ENCODE measurements around the gene SCUBE3. TPM values are rescaled to one million over a fixed set of nuclear protein-coding genes. Genes with fewer than 3 reads are reported as not detected.

SCUBE3 gene
- total and polyA plus RNA-seq, 2 experiments from 2014 or later = 78.2 to 78.7 TPM

- peak in 1 of 2 donors; percentile 72 for DNase-seq (ENCODE audit: low read depth in 1 of 2, low spot score in 1 of 2)
- no peak for TF ChIP-seq CTCF (IDR thresholded peaks at IDR 0.05; ENCODE audit: low read depth, low read length)
- Histone ChIP-seq H3K4me1 (ENCODE audit: low read depth) (peaks cover 15% of the 10 kb centered on the region), H3K27ac (peak overlapping the region; percentile 14), H3K4me3 (no peak overlapping the region), H3K9me3 (ENCODE audit: low read depth) (no peaks in the 10 kb centered on the region), H3K36me3 (peaks cover 27% of the 10 kb centered on the region), H3K27me3 (no peaks in the 10 kb centered on the region)
Observed at GRCh38 chr6:35280903-35281302, 67.1 kb downstream of the SCUBE3 start.

- Histone ChIP-seq H3K4me3 (no peak overlapping the region), H3K27ac (no peak overlapping the region), H3K36me3 (peaks cover 42% of the 10 kb centered on the region), H3K27me3 (no peaks in the 10 kb centered on the region), H3K9me3 (ENCODE audit: low read depth) (no peaks in the 10 kb centered on the region), H3K4me1 (ENCODE audit: low read depth) (peaks cover 15% of the 10 kb centered on the region)
- no peak for DNase-seq (ENCODE audit: low read depth in 1 of 2, low spot score in 1 of 2)
- TF ChIP-seq CTCF (IDR thresholded peaks at IDR 0.05; ENCODE audit: low read depth, low read length) = no peak
Observed at GRCh38 chr6:35282472-35282871, 68.7 kb downstream of the SCUBE3 start.

GRCh38 chr6:35283361-35283760, 69.6 kb downstream of the SCUBE3 start:
- no peak for DNase-seq (ENCODE audit: low read depth in 1 of 2, low spot score in 1 of 2)
- H3K27me3 ChIP-seq = no peaks in the 10 kb centered on the region
- H3K27ac ChIP-seq = no peak overlapping the region
- TF ChIP-seq CTCF (IDR thresholded peaks at IDR 0.05; ENCODE audit: low read depth, low read length) = no peak
- H3K9me3 ChIP-seq (ENCODE audit: low read depth) = no peaks in the 10 kb centered on the region
- H3K4me3 ChIP-seq = no peak overlapping the region
- H3K4me1 ChIP-seq (ENCODE audit: low read depth) = peaks cover 15% of the 10 kb centered on the region
- peaks cover 51% of the 10 kb centered on the region for H3K36me3 ChIP-seq

GRCh38 chr6:35287671-35288396, 74.1 kb downstream of the SCUBE3 start:
- no peaks in the 10 kb centered on the region for H3K9me3 ChIP-seq (ENCODE audit: low read depth)
- H3K27me3 ChIP-seq = no peaks in the 10 kb centered on the region
- H3K27ac ChIP-seq = no peak overlapping the region
- H3K36me3 ChIP-seq = peaks cover 62% of the 10 kb centered on the region
- TF ChIP-seq CTCF (IDR thresholded peaks at IDR 0.05; ENCODE audit: low read depth, low read length) = no peak
- no peak overlapping the region for H3K4me3 ChIP-seq
- DNase-seq (ENCODE audit: low read depth in 1 of 2, low spot score in 1 of 2) = no peak
- H3K4me1 ChIP-seq (ENCODE audit: low read depth) = no peaks in the 10 kb centered on the region

GRCh38 chr6:35288834-35289233, 75.1 kb downstream of the SCUBE3 start:
- Histone ChIP-seq H3K27me3 (no peaks in the 10 kb centered on the region), H3K4me3 (no peak overlapping the region), H3K4me1 (ENCODE audit: low read depth) (no peaks in the 10 kb centered on the region), H3K27ac (no peak overlapping the region), H3K36me3 (peaks cover 54% of the 10 kb centered on the region), H3K9me3 (ENCODE audit: low read depth) (no peaks in the 10 kb centered on the region)
- TF ChIP-seq CTCF (IDR thresholded peaks at IDR 0.05; ENCODE audit: low read depth, low read length) = no peak
- DNase-seq (ENCODE audit: low read depth in 1 of 2, low spot score in 1 of 2) = no peak

Data from cardiac muscle cell (in vitro differentiated cells and primary cell).